Kasumi-1 (cell line): Measurements from ENCODE around the gene EPDR1.
"Not testable (repeated sequence)": the region's sequence is repeated elsewhere in the genome, so short reads cannot be mapped to it uniquely, and the experiment has no call there.

Source experiments
- DNase-seq, 2 experiments: peaks; one replicate each; lab custom pipeline; 2025; lab: John Stamatoyannopoulos, UW

The EPDR1 gene

DNA sequence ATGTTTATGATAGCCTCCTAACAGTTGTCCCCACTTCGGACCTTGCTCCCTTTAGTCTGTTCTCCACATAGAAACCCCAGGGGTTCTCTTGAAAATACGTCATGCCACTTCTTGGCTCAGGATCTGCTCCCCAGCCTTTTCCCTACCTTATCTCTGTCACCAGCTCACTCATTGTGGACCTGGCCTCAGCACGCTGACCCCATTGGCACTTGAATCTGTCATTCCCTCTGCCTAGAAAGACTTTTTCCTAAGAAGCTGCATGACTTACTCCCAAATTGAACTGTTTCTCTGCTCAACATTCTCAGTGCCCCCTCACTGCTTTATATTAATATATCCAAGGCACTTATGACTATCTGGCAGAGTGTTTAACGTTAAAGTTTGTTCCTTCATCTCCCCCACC is 8.4 kb downstream of the EPDR1 start:
- no peak for DNase-seq

DNA sequence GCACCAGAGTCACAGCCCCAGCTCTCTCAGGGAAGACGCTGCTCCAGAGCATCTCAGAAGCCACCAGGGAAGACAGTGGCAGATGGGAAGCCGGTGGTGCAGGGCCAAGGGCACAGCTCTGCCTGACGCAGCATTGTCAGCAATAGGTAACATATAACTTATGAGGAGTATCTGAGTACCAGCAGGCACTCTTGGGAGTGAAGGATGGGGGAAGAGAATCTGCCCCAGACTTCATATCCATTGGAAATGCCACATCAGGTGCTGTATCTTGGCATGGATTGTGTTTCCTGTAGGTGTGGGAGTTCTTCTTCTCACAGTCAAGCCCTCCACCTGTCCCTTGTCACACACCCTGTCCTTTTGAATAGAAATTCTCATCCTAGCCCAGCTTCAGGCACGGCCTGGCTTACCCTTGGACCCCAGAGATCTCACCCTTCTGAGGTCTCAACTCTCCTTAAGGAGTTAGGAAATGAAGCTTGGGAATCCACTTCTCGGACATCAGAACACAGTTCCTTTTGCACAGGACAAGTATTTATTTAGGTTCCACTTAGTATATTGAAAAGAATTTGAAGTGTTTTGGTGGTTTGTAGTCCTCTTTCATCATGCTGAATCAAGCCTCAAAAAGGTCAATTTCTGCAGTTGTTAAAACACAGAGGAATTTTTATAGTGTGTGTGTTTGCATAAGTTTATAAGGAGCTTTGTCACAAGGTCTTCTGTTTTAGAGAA is 9.9 kb downstream of the EPDR1 start:
- DNase-seq: no peak

DNA sequence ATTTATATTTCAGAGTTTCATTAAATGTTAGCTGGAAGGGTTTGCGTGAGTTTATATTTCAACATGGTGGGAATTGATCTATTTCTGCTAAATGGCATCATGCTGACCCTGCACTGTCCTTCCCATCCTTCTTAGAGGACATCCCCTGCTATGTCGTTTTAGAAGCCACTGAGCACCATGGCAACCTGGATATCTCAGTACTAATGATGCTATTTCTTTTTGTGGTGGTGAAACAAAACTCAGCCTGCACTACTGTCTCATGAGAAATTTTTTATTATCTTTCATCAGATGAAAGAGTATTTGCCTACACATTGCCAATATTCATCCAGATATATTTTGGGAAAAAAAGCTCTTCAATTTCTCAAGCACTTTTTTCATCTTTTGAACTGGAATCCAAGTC is 12.1 kb downstream of the EPDR1 start:
- no peak for DNase-seq

DNA sequence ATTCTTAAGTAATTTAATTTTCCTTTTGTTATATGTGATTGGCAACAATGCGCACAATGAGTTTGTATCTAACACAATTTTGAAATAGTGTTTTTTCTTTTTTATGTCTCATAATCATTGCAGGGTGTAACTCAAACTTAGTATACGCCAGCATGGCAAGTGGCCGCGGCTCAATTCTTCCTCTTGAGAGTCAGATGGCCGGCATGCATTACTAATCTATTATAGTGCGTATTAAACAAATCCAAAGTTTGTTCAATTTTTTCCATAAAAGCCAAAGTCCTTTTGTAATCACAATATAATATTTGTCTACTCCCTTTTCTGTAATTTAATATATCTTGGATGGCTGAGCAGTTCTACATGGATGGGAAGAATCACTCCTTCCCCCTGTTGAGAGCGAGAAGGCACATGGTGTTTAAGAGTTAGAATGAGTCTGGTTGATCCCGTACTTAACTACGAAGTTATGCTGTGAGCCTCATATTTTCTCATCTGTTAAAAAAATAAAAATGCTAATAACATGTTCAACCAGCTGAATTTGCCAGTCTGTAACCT is 12.7 kb downstream of the EPDR1 start:
- DNase-seq: no peak

DNA sequence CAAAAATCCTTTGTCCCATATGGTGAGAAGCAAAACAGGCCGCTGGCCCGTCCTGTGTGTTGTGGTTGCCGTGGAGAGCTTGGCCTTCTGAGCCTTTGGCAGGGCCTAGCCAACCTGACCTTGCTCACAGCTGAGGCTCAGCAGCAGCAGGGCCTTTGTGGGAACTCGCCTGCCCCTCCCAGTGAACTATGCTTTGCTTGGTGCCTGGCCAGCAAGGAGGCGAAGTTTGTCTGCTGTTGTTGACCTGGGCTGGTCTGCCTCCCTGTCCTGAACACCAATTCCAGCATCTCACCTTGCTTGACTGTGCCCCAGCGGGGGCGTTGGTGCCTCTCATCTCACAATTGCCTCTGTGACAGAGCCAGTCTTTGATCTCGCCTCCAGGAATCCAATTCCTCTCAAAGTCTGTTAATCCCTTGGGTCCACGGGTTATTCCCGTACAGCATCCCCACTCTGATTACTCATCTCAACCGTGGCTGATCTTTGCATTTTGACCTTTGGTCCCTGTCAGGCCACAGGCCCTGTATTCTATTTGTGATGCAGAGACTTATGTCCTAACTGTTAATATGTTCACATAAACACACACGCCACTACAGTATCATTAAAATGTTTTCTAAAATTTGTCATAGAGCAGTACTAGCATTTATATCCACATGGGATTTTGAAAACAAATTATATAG is 22.6 kb downstream of the EPDR1 start:
- no peak for DNase-seq

DNA sequence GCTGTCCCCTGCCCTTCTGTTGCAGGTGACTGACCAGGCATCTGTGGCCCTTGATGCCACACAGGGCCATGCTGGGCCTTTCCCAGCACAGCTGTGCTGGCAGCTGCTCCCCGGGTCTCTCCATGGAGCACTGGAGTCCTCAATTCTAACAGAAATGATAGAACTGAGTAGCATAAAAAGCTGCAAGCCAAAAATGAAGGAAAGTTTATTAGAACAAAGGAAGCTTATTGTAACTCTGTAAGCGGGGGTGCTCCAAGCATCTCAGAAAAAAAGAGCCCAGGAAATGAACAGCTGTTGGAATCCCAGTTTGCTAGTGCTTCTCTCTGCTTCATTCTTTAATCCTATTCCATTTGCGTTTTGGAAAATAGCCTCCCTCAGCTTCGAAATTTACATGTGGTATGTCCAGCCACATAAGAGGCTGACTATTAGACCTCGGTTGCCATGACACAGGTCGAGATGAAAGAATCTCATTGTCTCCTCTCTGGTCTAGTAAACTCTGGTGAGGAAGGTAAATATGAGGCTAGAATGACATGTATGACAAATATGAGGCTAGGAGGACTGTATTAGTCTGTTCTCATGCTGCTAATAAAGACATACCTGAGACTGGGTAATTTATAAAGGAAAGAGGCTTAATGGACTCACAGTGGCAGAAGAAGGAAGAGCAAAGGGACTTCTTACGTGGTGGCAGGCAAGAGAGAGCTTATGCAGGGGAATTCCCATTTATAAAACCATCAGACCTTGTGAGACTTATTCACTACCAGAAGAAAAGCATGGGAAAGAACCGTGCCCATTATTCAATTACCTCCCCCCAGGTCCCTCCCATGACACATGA is 23.7 kb downstream of the EPDR1 start:
- DNase-seq: no peak

DNA sequence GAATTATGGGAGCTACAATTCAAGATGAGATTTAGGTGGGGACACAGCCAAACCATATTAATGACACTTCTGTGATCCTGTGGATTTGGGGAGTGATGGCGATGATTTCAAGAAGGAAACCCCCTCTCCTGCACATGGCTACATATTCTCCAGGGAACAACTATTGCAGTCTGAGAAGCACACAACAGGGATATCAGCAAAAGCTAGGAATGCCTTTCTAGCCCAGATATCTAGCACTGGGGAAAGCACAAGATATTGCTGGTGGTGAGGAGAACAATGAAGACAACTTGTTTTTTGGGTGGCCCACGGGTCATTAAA is 24.3 kb downstream of the EPDR1 start:
- no peak for DNase-seq

DNA sequence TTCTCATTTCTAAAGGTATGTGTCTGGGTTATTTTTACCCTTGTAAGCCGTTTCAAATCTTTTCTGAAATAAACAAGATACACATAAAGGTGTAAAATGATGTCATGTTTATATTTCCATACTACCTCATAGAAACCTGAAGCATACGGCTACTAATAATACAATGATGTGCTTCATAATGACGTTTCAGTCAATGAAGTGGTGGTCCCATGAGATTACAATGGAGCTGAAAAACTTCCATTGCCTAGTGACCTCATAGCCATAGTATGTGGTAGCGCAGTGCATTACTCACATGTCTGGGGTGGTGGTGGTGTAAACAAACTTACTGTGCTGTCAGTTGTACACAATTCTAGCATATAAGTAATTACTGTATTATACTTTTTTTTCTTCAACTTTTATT is 24.9 kb downstream of the EPDR1 start:
- DNase-seq: no peak

DNA sequence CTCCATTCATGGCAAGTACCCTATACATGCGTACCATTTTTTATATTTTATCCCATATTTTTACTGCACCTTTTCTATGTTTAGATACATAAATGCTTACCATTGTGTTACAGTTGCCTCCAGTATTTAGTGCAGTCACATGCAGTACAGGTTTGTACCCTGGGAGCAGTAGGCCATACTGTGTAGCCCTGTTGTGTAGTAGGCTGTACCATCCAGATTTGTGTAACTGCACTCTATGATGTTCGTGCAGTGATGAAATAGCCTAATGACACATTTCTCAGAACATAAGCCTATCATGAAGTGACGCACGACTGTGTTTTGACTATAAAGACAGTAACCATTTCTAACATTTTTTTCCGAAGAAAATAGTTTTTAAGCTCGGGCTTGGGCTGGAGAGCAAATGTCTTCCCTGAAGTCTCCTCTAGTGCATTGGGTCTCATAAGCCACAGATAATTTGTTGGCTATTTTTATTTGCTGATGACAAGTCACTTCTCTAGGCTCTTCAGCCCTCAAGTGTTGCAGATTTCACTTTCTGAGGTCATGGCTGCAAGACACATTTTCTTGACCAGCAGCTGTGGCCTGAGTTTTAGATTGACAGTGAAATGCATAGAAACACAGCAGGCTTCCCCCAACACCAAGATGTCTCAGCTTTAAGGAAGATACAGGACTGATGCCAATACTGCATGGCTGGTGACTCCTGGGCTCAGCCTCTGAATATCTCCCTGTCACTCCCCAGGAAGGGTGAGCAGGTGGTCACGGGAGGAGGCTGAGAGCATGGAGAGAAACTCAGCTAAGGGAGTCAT is 26.9 kb downstream of the EPDR1 start:
- DNase-seq: no peak

DNA sequence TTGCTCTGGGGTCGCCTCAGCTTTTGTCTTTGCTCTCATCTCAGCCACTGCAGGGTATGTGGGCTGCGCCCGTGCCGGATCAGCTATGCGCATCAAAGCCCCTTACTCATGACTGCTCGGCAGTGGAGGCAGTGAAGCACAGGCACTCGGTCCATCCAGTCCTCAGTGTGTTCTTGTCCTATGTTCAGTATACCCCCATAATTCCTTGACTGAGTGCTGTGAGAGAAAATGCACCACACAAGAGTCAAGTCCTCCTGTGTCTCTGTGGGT is 27.4 kb downstream of the EPDR1 start:
- no peak for DNase-seq

DNA sequence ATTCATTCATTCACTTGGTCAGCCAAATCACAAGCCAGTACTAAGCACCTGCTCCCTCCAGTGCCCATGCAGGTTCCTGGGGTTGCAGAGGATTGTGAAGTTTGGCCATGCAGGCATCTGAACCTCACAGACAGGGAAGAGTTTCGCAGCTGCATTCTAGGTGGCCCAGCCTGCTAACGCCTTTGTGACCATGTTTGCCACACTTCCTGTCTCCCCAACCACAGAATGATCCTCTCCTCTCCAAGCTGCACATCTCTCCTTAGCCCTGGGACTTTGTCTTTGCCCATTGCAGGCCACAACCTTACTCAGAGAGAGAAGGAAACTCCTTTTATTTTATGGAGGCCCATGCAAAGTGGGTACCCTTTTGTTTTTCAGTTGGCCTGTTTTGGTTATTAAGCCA is 31.8 kb downstream of the EPDR1 start:
- peak; percentile 85 to 87 for DNase-seq

DNA sequence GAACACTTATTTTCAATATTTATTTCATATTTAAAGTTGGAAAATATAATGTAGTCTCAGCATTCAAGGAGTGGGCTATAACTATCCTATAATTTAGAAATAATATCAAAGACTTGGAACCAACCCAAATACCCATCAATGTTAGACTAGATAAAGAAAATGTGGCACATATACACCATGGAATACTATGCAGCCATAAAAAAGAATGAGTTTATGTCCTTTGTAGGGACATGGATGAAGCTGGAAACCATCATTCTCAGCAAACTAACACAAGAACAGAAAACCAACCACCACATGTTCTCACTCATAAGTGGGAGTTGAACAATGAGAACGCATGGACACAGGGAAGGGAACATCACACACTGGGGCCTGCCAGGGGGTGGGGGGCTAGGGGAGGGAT is 33.8 kb downstream of the EPDR1 start:
- DNase-seq: not testable (repeated sequence)

DNA sequence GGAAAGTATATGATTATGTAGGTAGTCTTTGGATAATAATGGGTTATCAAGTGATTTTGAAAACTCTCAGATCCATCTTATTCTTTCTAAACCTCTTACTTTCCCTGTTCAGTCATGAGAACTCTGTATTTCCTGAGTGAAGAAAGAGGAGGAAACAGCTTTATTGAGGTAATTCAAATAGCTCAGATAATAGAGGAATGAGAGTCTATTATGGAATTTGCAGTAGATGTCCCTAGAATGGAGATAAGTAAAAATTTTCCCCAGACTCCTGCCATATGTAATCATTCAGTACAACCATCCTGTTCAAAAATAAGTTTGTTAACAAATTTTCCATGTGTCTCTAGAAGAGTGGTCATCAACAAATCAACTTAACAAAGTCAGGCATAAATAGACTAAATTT is 36.4 kb downstream of the EPDR1 start:
- no peak for DNase-seq

DNA sequence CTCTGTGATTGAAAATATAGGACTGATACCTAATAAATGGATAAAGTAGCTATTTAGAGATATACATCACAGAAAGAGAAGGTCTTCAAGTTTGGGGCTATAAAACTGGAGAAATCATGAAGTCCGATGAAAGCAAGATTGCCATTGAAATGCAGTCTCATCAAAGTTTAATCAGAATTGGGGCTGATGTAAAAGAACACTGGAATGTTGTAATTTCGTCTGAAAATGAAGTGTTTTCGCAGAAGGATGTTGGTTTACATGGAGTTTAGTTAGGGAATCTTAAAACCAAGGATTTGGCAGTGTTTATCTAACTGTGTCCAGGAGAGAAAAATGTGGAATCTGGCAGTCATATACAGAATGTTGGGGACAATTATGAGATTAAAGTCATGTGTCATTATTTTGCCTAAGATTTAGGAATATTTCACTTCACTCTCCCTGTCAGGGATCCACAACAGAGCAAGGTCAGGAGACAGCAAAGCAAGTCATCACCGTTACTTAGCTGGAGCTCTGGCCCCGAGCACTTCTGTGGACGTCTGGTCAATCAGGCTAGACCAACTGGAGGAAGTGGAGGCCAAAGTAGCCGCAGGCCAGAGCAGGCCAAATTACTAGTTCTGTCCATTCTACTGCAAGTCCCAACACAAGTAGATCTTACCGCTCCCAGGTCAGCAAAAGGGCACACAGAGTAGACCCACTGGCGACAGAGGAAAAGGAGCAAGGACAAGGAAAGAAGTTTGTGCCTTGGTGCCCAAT is 37.0 kb downstream of the EPDR1 start:
- no peak for DNase-seq

DNA sequence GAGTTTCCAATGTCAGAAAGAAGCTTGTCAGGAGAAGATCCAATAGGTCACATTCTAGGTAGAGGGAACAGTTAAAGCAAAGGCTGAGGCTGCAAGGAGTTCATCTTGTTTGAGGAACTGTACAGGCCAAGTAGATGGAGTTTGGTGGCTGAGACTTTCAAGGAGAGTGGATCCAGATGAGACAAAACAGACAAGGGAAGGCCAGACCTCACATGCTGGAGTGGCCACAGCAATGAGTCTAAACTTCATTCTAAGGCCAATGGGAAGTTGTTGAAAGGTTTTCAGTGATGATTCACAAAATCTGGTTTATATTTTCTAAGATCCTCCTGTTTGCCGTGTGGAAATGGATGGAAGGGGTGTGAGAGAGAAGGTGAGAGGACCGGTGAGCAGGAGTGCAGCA is 40.0 kb downstream of the EPDR1 start:
- DNase-seq: no peak

DNA sequence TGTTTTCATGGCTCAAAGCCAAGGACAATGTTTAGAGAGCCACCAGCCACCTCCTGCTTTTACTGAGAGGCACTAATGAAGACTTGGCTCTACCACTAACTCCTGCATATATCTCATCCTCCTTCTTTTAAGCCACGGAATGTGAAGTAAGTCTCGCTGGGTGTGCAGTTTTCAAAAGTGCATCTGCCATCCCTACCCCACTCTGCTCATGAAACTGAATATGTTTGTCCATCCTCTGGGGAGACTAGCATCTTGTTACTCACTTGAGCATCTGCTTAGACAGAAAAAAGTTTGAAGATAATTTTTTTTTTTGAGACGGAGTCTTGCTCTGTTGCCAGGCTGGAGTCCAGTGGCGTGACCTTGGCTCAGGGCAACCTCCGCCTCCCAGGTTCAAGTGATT is 40.8 kb downstream of the EPDR1 start:
- no peak for DNase-seq

DNA sequence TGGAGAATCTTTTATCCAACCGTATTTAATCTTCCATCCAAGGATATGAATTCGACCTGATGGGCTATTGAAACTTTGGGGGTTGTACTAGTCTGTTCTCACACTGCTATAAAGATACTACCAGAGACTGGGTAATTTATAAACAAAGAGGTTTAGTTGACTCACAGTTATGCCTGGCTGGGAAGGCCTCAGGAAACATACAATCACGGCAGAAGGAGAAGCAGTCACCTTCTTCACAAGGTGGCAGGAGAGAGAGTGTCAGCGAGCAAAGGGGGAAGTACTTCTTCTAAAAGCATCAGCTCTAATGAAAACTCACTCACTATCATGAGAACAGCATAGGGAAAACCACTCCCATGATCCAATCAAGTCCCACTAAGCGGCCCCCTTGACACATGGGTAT is 43.8 kb downstream of the EPDR1 start:
- no peak for DNase-seq

DNA sequence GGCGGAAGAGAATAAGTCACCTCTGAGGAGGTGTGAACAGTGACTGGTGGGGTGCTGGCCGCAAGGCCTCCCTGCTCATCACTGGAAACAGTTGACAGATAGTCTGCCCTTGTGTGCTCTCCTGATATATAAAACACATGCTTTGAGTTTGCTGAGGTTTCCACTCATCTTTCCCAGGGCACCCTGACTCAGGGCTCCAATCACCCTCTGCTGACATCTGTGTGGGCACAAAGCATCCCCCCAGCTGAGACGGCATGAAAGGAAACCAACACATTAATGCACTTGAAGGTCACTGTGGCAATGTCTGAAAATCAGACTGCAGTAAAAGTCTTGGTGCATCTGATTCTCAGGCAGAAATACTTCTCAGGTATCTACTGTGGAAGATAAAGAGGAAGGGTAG is 49.8 kb downstream of the EPDR1 start:
- DNase-seq: no peak

DNA sequence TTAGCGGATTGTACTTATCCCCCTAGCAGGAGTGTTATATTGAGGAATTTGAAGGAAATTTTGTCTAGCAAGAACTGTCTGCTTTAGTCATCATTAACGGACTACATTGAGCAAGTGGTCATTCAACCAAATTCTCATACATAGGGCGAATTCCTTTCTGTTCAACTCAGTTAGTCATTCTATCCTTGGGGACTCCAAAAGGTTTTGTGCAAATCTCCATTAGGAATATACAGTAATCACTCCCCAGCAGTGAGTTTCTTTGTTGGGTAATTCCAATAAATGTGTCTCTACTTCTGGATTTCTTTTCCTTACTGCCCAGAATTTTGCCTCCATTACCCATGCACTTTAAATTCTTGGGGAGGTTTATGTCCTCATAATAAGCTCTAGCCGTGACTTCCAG is 51.1 kb downstream of the EPDR1 start:
- DNase-seq: no peak

DNA sequence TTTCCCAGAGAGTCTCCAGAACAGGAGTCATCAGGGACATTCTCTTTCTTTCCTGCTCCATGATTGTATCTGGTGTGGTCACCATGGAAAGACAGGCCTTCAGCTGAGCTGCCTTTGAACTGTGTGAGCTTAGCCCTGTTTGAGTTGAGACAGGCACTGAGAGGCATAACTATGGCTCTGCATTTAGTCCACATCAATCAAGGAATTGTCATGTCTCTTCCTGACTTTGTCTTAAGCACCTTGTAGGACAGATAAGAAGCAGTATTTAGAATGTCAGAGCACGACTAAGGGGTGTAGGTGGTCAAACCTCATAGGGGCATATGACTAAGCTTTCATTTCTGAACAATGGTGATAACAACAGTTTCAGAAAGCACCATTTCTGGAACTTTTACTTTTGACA is 53.5 kb downstream of the EPDR1 start:
- DNase-seq: no peak

DNA sequence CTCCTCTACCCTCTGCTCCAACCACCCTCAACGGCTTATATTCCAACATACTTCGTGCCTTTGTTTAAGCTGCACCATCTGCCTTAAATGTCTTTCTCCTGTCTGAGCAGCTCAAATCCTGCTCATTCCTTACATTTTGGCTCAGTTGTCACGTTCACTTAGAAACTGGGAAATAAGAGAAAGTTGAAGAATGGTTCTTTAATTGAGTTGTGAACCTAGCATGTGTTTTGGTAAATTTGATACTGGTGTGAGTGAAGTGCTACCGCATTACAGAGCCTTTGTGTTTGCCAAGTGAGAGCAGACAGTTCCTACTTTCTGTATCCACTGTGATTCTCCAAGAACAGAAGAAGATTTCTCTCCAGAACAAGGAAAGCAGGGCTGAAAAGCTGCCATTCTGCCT is 54.3 kb downstream of the EPDR1 start:
- no peak for DNase-seq

DNA sequence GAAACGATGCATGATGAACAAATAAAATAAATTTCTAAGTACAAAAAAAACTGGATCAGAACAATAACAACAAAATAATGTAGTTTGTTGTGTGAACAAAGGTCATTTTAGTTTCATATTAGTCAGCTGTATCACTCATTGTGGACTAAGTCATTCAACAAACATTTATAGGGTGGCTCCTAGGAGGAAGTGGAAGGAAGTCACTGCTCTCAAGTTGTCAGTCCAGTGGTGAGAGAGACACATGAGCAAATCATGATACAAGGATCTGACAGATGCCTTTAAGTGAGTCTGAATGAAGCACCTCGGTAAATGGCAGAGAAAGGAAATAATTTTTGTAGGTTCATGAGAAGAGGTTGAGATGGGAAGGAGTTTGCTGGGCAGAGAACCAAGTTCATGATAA is 56.8 kb downstream of the EPDR1 start:
- peak in 1 of 2 experiments; percentile 17 for DNase-seq
